ENCODE data around the gene UFSP2.

Gene UFSP2

GRCh38 chr4:185469580-185470154, 43.9 kb upstream of the UFSP2 start:
- no peak for DNase-seq (ENCODE audit: low read depth in 2 of 2)
- TF ChIP-seq, protein P1, sequence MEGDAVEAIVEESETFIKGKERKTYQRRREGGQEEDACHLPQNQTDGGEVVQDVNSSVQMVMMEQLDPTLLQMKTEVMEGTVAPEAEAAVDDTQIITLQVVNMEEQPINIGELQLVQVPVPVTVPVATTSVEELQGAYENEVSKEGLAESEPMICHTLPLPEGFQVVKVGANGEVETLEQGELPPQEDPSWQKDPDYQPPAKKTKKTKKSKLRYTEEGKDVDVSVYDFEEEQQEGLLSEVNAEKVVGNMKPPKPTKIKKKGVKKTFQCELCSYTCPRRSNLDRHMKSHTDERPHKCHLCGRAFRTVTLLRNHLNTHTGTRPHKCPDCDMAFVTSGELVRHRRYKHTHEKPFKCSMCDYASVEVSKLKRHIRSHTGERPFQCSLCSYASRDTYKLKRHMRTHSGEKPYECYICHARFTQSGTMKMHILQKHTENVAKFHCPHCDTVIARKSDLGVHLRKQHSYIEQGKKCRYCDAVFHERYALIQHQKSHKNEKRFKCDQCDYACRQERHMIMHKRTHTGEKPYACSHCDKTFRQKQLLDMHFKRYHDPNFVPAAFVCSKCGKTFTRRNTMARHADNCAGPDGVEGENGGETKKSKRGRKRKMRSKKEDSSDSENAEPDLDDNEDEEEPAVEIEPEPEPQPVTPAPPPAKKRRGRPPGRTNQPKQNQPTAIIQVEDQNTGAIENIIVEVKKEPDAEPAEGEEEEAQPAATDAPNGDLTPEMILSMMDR (IDR thresholded peaks at IDR 0.05; ENCODE audit: low read depth, low read length): no peak
- no peak overlapping the region for H3K4me3 ChIP-seq (replicated peaks in 1 of 2; ENCODE audit: low read depth in 2 of 2, low read length in 2 of 2)

DNA sequence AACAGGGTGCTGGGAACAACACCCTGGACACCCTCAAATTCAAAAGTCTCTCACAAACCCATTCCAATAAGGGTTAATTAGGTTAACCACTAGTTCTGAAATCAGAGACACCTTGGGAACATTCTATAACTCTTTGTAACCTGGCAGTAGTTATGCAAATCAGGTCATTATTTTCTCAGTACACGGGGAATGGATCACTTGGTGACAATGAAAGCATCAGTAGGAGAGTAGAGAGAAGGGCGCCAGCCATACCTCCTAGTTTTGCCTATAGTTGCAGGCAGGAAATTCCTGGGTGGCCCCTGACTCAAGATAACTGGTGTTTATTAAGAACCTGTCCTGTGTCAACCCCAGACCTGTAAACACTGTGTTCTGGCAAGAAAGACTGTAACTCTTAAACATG, 43.2 kb upstream of the UFSP2 start:
- H3K4me3 ChIP-seq (replicated peaks in 1 of 2; ENCODE audit: low read depth in 2 of 2, low read length in 2 of 2): no peak overlapping the region
- TF ChIP-seq, protein P1 (IDR thresholded peaks at IDR 0.05; ENCODE audit: low read depth, low read length): no peak
- no peak for DNase-seq (ENCODE audit: low read depth in 2 of 2)

DNA sequence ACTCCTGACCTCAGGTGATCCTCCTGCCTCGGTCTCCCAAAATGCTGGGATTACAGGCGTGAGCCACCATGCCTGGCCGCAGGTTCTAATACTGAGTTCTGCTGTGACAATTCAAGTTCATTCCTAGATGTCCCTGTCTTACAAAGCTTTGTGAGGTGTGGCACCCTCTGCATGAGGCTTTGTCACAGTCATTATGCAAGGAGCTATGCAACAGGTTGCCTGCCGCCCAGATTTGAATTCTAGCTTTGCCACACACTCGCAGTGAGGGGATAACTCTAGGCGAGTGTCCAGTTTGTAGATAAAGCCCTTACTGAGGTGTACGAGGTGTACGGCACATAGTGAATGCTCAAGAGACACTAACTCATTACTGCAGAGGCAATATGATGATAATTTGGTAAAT, 42.2 kb upstream of the UFSP2 start:
- H3K4me3 ChIP-seq (replicated peaks in 1 of 2; ENCODE audit: low read depth in 2 of 2, low read length in 2 of 2): no peak overlapping the region
- DNase-seq (ENCODE audit: low read depth in 2 of 2): no peak
- TF ChIP-seq, protein P1 (IDR thresholded peaks at IDR 0.05; ENCODE audit: low read depth, low read length): no peak

- H3K4me3 ChIP-seq (replicated peaks in 1 of 2; ENCODE audit: low read depth in 2 of 2, low read length in 2 of 2): peak overlapping the region in 1 of 2 donors; percentile 16
- TF ChIP-seq, protein P1 (IDR thresholded peaks at IDR 0.05; ENCODE audit: low read depth, low read length): no peak
- DNase-seq (ENCODE audit: low read depth in 2 of 2): peak in 1 of 2 donors; percentile 57
Observed at GRCh38 chr4:185467101-185467500, 41.3 kb upstream of the UFSP2 start.

GRCh38 chr4:185465707-185466106, 39.9 kb upstream of the UFSP2 start:
- TF ChIP-seq, protein P1 (IDR thresholded peaks at IDR 0.05; ENCODE audit: low read depth, low read length): no peak
- H3K4me3 ChIP-seq (replicated peaks in 1 of 2; ENCODE audit: low read depth in 2 of 2, low read length in 2 of 2): no peak overlapping the region
- no peak for DNase-seq (ENCODE audit: low read depth in 2 of 2)

GRCh38 chr4:185464887-185465286, 39.1 kb upstream of the UFSP2 start:
- DNase-seq (ENCODE audit: low read depth in 2 of 2): no peak
- TF ChIP-seq, protein P1 (IDR thresholded peaks at IDR 0.05; ENCODE audit: low read depth, low read length): no peak
- H3K4me3 ChIP-seq (replicated peaks in 1 of 2; ENCODE audit: low read depth in 2 of 2, low read length in 2 of 2): no peak overlapping the region

DNA sequence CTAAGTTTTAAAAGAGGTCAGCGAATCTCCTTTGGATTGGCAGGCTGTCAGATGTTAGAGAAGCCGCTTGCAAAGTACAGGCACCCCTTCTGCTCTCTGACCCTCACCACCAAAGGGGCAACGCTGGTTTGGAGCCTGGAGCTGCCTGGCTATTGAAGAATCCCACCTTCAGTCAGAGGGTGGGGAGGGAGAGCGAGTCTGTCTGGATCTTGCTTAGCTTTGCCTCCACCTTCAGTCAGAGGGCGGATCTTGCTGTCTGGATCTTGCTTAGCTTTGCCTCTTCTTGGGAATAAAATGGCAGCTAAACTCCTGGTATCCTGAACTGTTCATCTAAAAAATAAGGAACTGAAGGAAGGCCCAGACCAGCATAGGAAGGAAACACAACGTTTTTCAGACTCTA, 38.4 kb upstream of the UFSP2 start:
- TF ChIP-seq, protein P1 (IDR thresholded peaks at IDR 0.05; ENCODE audit: low read depth, low read length): no peak
- no peak overlapping the region for H3K4me3 ChIP-seq (replicated peaks in 1 of 2; ENCODE audit: low read depth in 2 of 2, low read length in 2 of 2)
- no peak for DNase-seq (ENCODE audit: low read depth in 2 of 2)

Data from cardiac fibroblast (primary cell).